ENCODE data around the gene IP6K2. TPM values are rescaled to one million over a fixed set of nuclear protein-coding genes. Genes with fewer than 3 reads are reported as not detected.

The IP6K2 gene
- total RNA-seq (2021; fragmentation: NEBNext Ultra II Directional; extraction: Animal tissue kit (Norgen Biotek cat#: 25700)): 89.4 and 95.8 TPM in 2 replicates
- 144 and 166 TPM in 2 replicates for polyA plus RNA-seq (2011; rRNA removed)
- 147 TPM for polyA plus RNA-seq (2011; cell fraction: cytosol; rRNA removed)
- 343 TPM for polyA plus RNA-seq (2011; cell fraction: nucleus; rRNA removed)
- polyA plus RNA-seq (2012, experiment 1 of 2): 107 to 124 TPM (median 113 TPM) in 4 replicates
- 81.5 TPM for polyA plus RNA-seq (2012, experiment 2 of 2)
- polyA plus RNA-seq (2013, experiment 1 of 2): 118 TPM
- 106 TPM for polyA plus RNA-seq (2013, experiment 2 of 2)
- 89.4 and 110 TPM in 2 replicates for polyA minus RNA-seq (2011; rRNA and poly(A)+ RNA removed)
- polyA minus RNA-seq (2011; cell fraction: cytosol; rRNA and poly(A)+ RNA removed): 53.8 TPM
- polyA minus RNA-seq (2011; cell fraction: nucleus; rRNA and poly(A)+ RNA removed): 90.6 TPM
- long read RNA-seq, experiment 1, transcript IP6K2-202 (3 exons, 1,185 nt): major isoform, 9 of 50 reads
- long read RNA-seq, experiment 1, partial matches to known transcripts: 14 of 50 reads
- long read RNA-seq, experiment 1, other reads (novel, unspliced or antisense): 22 of 50 reads
- long read RNA-seq, experiment 2, transcript IP6K2-201 (6 exons, 1,775 nt): major isoform, 18 of 112 reads
- long read RNA-seq, experiment 2, transcript IP6K2-208 (2 exons, 1,124 nt): minor isoform, 6 of 112 reads
- long read RNA-seq, experiment 2, transcript IP6K2-202 (3 exons, 1,185 nt): minor isoform, 11 of 112 reads
- long read RNA-seq, experiment 2, partial matches to known transcripts: 7 of 112 reads
- long read RNA-seq, experiment 2, other reads (novel, unspliced or antisense): 61 of 112 reads

- POLR2A ChIA-PET (ENCODE audit: partially characterized antibody): interaction anchor here (0.7 to 13.3 kb wide), 27 partner anchors 9 to 376 kb away, joined by 3 to 187 read pairs (median 5); partner anchors contain the start of genes ARIH2, CELSR3, IMPDH2 and NCKIPSD
- H3K9me3 ChIP-seq (ENCODE audit: insufficient read depth in 2 of 2, low read depth in 1 of 2, low read length in 1 of 2): no peaks in the 10 kb centered on the region
- H3K9ac ChIP-seq (replicated peaks in 1 of 4; ENCODE audit: extremely low read depth in 1 of 4, low read depth in 3 of 4, low read length in 3 of 4): peak within 1 kb of the TSS; percentile 85 to 99 (median 98)
- DNase-seq (ENCODE audit: low read depth in 1 of 2, low spot score in 2 of 2) (peak; percentile 97 to 100), FAIRE-seq (no peak)
- H3K79me1 ChIP-seq (ENCODE audit: low read depth, low read length): no peaks in the 10 kb centered on the region
- H2BK120ac ChIP-seq (replicated peaks; ENCODE audit: low read depth, low read length): peak within 1 kb of the TSS; percentile 43
- 0 out of 2 replicates have a peak, but pooled peaks cover 2% of the 10 kb centered on the region for H3K23me2 ChIP-seq (ENCODE audit: low read depth, low read length)
- peaks cover 39 to 47% of the 10 kb centered on the region in 2 experiments for H3K79me2 ChIP-seq (ENCODE audit: control insufficient read depth in 1 of 2, insufficient read depth in 2 of 2, low read length in 2 of 2)
- H3K27me3 ChIP-seq (replicated peaks in 1 of 4; ENCODE audit: control insufficient read depth in 3 of 4, extremely low read depth in 1 of 4, insufficient read depth in 3 of 4, low read length in 3 of 4): no peaks in the 10 kb centered on the region
- peak within 1 kb of the TSS; percentile 86 for H2AFZ ChIP-seq (ENCODE audit: low read length)
- peak within 1 kb of the TSS; percentile 95 for H2BK5ac ChIP-seq (ENCODE audit: low read depth, low read length)
- peak within 1 kb of the TSS; percentile 63; the same call in 1 of the 2 replicates for H2BK12ac ChIP-seq (ENCODE audit: low read depth, low read length)
- no peak within 1 kb of the TSS for H3K23ac ChIP-seq (ENCODE audit: insufficient read length)
- H4K91ac ChIP-seq (replicated peaks; ENCODE audit: insufficient read length, low read length): peak within 1 kb of the TSS; percentile 83
- H2AK5ac ChIP-seq (ENCODE audit: low read depth, low read length): peak within 1 kb of the TSS; percentile 65; the same call in 1 of the 2 replicates
- CTCF ChIA-PET (ENCODE audit: partially characterized antibody): interaction anchor here (0.6 to 3.3 kb wide), 4 partner anchors 21 to 1260 kb away, joined by 3 to 14 read pairs (median 4); partner anchors contain the start of gene NCKIPSD
- peak within 1 kb of the TSS; percentile 88 for H2BK15ac ChIP-seq (ENCODE audit: low read length)
- peaks cover 0 to 27% (median 10%) of the 10 kb centered on the region in 4 experiments; a peak in 6 of 8 replicates for H3K36me3 ChIP-seq (ENCODE audit: control insufficient read depth in 2 of 4, insufficient read depth in 4 of 4, low read length in 3 of 4)
- H4K20me1 ChIP-seq (replicated peaks in 1 of 2; ENCODE audit: control insufficient read depth in 1 of 2, insufficient read depth in 2 of 2, low read length in 2 of 2): peaks cover 8 to 9% of the 10 kb centered on the region in 2 experiments
- H3K56ac ChIP-seq (replicated peaks; ENCODE audit: insufficient read length, low read depth, low read length): peak within 1 kb of the TSS; percentile 84
- peak within 1 kb of the TSS; percentile 98 for H3K27ac ChIP-seq (ENCODE audit: low read depth, low read length)
- H3K4me3 ChIP-seq (ENCODE audit: extremely low read depth in 1 of 4, insufficient read depth in 2 of 4, low read depth in 3 of 4, low read length in 4 of 4): peak within 1 kb of the TSS; percentile 94 to 100 (median 97)
- peak within 1 kb of the TSS; percentile 79 for H3K4ac ChIP-seq (replicated peaks; ENCODE audit: insufficient read length, low read depth, low read length)
- H3K4me1 ChIP-seq (replicated peaks in 1 of 4; ENCODE audit: control insufficient read depth in 3 of 4, insufficient read depth in 4 of 4, low read length in 3 of 4): peaks cover 0 to 11% (median 3%) of the 10 kb centered on the region in 4 experiments; a peak in 5 of 7 replicates
- H4K8ac ChIP-seq (ENCODE audit: extremely low read depth, insufficient read depth, low read length): peak within 1 kb of the TSS; percentile 99
- peak within 1 kb of the TSS; percentile 96 for H3K18ac ChIP-seq (ENCODE audit: extremely low read depth, low read length)
- H3K14ac ChIP-seq (ENCODE audit: insufficient read length): no peak within 1 kb of the TSS
- no peak within 1 kb of the TSS for H2BK20ac ChIP-seq (ENCODE audit: low read length)
- 6% methylated on average over 38 of the region's 38 CpGs; no CpG with 5 or more reads in 1 of the 2 experiments for WGBS, 2 experiments (ENCODE audit: extremely low coverage in 1 of 2, insufficient coverage in 1 of 2, insufficient read length in 1 of 2, insufficient replicate concordance in 2 of 2, low coverage in 1 of 2, low lambda C conversion rate in 2 of 2, missing lambda C conversion rate in 1 of 2)
- H3K4me2 ChIP-seq (ENCODE audit: insufficient read depth in 1 of 2, low read depth in 2 of 2, low read length in 2 of 2): peak within 1 kb of the TSS; percentile 41 to 67
- H4K5ac ChIP-seq (ENCODE audit: insufficient read length, low read depth, low read length): peak within 1 kb of the TSS; percentile 96
- peak; percentile 84 for TF ChIP-seq SP1 (IDR thresholded peaks at IDR 0.05; ENCODE audit: low read depth, low read length)
- TF ChIP-seq KDM1A (IDR thresholded peaks at IDR 0.05; ENCODE audit: borderline replicate concordance, low read length): no peak
- TF ChIP-seq SIN3A (conservative IDR thresholded peaks at IDR 0.05 in 1 of 2, IDR thresholded peaks at IDR 0.05 in 1 of 2; ENCODE audit: low read depth in 1 of 2, low read length in 2 of 2): peak; percentile 48 to 65; a peak in 2 of 4 replicates
- peak; percentile 98 for TF ChIP-seq YY1 (IDR thresholded peaks at IDR 0.05; ENCODE audit: low read depth, low read length)
- peak; percentile 3; the same call in 1 of the 2 replicates for TF ChIP-seq CHD1 (IDR thresholded peaks at IDR 0.05; ENCODE audit: low read depth, low read length)
Measured at GRCh38 chr3:48716982-48717746, at the start of gene IP6K2. IP6K2 (minus strand) TSS chr3:48717221; CDS start chr3:48695291, 21,930 bp downstream.
